IPS-NIHi11 (cell line): ENCODE data around the gene CD300LD.
"Not testable (repeated sequence)": the region's sequence is repeated elsewhere in the genome, so short reads cannot be mapped to it uniquely, and the experiment has no call there.

Experiments used
- DNase-seq: peaks from one replicate; pipeline ENCODE4 v3.0.0; 2012; ENCODE audit warnings: mixed read lengths, low spot score

CD300LD gene

DNA sequence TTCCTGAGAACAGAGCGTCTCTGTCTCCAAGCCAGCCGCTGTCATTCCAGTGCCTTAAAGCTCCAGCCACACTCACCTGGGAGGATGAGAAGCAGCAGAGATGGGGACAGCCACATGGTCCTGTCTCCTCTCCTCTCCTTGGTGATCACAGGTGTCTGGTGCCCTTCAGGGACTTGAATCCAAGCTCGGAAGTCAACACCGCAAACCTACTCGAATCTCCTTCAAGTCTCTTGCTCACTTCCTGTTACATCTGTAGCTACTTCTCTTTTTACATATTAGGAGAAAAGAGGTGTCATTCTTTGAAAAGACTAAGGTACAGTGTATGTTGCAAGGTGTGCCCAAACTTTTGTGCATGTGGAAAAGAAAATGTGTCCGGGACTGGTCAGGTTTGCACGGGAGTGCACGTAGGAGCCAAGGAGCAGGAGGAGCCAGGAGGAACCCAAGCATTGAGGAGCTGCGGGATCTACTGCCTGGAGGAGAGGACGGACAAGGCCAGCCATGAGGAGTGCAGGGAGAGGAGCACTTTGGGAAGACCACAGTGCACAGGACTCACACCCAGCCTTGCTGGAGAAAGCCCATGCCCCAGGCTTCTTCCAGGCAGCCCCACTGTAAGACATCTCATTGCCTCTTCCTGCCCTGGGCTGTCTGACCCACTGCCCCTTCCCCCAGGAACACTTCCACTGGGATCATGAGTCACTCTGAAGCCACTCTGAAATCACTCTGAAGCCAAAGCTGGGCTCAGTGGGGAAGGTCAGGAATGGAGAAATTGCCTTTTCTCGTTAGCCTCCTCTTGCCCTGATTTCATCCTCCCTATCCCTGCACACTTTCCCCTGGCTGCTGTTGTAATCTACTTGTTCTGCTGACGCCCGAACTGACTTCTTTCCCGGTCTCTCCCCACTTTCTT is at the start of gene CD300LD:
Gene CD300LD, minus strand, starts transcription at position 197 of the 904 bp plus-strand sequence. Its CDS starts 81 bp downstream, at position 116.
- DNase-seq: no peak

DNA sequence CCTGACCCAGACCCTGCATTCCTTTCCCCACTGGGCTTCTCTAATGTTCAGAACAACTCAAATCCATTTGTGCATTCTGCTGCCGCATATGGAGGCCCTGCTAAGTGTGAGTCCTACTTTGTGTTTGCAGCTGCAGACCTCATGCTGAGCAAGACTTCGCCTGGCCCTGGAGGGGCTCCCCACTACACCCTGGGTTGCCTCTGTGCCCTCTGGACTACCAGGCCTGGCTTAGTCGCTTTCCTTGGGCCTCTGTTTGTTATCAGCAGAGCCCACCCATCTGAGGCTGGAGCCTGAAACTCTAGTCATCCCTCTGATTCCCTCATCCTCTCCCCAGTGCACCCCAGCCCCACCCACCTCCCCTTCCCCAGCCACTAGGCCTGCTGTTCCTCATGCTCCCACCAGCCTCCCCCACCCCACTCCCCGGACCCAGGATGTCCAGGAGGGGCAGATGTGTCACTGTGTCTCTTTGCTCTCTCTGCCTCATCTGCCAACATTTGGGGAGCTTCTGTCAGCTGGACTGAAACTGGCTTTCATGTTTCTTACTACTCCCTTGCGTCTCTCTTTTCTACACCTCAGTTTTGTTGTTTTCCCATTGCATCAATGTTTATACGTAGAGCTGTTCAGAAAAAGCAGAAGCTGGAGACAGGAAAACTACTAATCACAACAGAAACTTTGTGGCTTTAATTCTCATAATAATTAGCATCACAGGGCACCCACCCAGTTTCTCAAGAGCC is 49.3 kb upstream of the CD300LD start:
- DNase-seq: no peak

DNA sequence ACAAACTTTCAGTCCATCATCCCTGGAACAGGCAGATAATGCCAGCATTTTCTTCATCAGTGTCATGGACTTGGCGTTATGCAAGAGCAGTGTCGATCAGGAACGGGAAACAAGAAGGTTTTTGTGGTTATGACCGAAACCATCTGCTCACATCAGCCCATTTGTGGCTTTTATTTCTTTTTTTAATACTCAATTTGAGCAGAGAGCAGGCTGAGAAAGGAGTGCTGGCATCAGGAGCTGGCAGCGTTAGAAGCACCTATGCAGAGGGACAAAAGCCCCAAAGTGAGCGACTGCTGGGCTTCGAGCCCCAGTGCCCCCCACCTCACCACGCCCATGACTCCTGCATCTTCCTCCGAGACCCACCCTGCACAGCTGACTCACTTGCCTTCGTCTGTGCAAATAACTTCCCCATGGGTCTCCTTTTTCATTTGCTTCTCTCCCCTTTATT is 47.6 kb upstream of the CD300LD start:
- DNase-seq: no peak

DNA sequence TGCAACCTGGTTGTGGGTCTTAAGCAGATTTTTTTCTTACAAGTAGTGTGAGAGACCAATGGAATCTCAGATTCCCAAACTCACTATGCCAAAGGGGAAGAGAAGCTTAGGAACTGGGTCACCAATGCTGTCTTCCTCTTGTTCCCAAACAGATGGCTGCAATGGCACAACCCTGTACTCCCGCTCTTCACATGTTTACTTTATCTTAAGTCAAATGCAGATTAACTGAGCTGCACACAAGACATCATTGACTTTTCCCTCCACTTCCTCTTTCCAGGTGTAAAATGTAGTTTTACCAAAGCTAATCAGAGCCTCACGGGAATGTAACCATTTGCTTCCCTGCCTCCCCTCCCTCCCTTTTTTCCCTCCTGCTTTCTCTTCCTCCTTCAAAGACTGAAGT is 45.8 kb upstream of the CD300LD start:
- DNase-seq: no peak

DNA sequence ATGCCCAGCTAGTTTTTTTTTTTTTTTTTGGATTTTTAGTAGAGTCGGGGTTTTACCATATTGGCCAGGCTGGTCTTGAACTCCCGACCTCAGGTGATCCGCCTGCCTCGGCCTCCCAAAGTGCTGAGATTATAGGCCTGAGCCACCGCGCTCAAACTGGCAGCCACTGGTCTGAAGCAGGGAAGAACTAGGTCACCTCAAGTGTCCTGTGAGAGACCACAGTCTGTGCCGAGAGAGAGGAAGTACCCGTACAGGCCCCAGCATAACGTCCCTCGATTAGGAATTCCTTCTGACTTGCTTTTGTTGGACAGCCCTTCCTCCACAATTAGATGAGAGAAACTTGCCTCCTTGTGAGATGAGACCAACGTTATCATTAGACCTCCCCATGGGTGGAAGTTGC is 45.2 kb upstream of the CD300LD start:
- no peak for DNase-seq

DNA sequence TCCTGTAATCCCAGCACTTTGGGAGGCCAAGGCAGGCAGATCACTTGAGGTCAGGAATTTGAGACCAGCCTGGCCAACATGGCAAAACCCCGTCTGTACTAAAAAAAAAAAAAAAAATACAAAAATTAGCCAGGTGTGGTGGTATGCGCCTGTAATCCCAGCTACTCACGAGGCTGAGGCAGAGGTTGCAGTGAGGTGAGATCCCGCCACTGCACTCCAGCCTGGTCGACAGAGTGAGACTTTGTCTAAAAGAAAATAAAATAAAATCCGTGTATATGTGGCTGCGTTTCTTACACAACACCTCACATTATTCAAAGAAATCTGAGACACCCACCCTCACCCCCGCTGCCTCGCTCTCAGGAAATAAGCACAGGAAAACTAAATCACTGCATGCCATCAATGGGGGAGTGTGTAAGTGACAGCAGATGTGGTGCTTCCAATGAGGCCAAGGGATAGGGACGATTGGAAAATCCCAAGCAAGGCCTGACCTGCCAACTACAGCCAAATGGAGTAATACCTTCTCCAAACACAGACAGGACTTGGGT is 44.5 kb upstream of the CD300LD start:
- DNase-seq: not testable (repeated sequence)

DNA sequence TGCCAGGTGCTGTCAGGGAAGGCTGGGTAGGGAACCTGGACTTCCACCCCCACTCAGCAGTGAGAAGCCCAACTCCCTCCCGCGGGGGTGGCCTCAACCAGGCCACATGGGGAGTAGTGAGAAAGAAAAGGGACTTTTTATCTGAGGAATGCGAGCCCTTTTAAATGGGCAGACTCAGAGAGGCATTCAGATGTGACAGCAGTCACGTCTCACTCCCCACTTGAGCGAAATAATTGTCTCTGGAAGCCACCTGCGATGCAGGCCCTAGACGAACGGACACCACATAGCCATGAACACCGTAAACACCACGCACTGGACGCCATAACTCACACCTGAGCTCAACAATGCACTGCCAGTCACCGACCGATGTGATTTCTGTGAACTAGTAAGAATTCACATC is 43.3 kb upstream of the CD300LD start:
- DNase-seq: no peak

DNA sequence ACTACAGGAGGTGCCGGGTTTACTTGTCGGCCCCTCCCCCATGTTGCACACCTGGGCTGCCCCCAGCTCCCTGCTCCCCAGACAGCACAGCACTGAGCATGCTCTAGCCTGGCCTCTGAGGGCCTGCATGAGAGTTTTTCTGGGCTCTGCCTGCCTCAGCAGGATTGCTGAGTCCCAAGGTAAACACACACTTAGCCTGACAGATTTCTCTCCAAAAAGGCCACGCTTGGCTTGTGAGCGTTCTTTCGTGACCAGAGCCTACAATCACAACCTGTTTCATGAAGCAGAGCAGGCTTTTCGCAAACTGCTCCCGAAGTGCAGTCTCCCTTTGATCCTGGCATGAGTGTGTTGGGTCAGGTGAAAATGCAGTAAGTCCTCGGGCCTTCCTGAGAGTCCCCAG is 41.2 kb upstream of the CD300LD start:
- no peak for DNase-seq

DNA sequence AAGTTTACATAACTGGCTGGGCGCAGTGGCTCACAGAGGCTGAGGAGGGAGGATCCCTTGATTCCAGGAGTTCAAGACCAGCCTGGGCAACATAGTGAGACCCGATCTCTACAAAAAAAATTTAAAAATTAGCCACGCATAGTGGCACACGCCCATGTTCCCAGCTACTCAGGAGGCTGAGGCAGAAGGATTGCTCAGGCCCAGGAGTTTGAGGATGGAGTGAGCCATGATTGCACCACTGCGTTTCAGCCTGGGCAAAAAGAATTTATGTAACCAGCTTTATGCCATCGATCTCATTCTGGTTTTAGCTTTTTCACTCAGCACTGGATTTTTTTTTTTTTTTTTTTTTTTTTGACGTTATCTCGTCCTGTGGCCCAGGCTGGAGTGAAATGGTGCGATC is 40.5 kb upstream of the CD300LD start:
- DNase-seq: no peak

DNA sequence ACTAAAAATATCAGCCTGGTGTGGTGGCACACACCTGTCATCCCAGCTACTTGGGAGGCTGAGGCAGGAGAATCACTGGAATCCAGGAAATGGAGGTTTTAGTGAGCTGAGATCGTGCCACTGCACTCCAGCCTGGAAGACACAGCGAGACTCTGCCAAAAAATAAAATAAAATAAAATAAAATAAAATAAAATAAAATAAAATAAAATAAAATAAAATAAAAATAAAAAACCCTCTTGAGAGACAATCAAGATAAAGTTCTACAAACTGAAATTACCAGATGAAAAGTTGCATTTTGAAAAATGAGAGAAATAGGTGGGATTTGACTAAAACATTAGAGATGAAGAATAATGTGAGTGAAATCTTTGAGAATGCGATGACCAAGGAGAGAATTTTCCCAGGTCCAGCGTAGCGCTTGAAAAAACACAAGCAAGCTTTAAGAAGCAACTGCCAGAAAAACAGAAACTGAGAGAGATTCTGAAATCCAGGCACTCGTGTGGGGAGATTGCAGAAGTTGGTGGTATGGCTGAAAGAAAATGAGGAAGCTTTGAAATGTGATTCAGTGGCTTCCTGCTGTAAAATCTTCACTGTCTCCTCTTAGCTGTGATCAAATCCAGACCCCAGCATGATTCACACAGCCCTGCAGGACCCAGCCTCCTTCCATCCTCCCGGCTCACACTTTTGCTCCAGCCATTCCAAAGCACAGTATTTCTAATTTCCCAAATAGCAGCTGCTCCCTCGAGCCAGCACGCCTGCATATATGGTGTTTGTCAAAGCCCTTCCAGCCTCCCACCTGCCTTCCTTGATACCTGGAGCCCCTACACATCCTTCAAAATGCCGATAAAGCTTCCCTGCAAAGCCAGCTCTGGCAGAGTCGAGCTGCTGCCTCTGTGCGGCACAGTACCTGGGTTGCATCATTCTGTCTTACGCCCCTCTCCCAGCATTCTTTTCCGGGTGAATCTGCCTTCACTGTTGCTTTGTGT is 39.7 kb upstream of the CD300LD start:
- no peak for DNase-seq

DNA sequence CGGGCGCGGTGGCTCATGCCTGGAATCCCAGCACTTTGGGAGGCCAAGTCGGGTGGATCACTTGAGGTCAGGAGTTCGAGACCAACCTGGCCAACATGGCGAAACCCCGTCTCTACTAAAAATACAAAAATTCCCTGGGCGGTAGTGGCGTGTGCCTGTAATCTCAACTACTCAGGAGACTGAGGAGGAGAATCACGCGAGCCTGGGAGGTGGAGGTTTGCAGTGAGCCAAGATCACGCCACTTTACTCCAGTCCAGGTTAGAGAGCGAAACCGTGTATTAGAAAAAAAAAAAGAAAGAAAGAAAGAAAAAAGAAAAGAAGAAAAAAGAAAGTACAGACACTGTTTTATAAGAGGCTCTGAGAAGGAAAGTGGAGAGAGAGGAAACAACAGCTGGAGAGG is 38.2 kb upstream of the CD300LD start:
- DNase-seq: not testable (repeated sequence)

DNA sequence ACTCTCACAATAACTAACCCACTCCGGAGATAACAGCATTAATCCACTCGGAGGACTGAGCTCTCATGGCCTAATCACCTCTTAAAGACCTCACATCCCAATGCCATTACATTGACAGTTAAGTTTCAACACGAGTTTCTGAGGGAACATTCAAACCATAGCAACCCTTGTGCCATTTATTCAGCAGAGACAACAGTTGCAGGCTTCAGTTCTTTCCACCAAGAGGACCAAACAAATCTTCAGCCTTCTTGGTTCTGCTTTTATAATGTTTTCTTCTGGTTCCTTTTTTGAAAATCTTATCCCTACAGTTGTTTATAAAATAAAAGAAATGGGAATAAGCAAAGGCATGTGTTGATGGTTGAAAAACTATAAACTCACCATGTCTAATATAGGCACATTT is 33.6 kb upstream of the CD300LD start:
- no peak for DNase-seq

DNA sequence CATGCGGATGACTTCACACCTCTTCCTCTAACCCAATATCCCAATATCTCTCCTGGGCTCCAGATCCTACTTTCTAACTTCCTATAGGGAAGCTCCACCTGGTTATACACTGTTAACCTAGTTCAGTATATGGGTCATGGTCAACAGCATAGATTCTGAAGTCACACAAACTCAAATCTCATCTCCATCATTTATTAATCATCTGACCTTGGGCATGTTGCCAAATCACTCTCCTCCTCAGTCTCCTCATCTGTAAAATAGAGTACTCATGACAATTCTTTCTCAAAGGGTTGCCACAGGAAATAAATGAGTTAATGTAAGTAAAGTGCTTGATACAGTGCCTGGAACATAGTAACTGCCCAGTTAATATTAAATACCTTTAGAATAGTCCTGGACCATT is 32.0 kb upstream of the CD300LD start:
- no peak for DNase-seq

DNA sequence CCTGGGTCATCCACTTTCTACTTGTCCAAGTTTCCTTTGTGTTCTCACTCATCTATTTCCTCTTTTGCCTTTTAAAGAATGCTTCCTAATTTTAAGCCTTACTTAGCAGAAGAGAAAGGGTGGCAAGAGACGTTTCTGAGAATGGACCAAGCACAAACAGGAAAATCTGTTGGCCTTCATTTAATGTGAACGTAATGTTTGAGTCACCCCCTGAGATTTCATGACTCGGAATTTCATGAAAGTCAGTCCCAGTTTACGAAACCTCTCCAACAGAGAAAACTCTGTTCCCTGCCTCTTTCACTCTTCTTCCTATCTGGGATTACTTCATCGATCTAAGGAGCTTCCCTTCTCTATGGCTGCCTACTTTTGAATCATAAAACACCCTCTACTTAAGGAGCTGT is 31.6 kb upstream of the CD300LD start, which contains the start of gene CD300E:
Gene CD300E, minus strand, starts transcription at position 46 of the 401 bp plus-strand sequence. CDS start 117 bp downstream, outside the sequence.
- no peak for DNase-seq

DNA sequence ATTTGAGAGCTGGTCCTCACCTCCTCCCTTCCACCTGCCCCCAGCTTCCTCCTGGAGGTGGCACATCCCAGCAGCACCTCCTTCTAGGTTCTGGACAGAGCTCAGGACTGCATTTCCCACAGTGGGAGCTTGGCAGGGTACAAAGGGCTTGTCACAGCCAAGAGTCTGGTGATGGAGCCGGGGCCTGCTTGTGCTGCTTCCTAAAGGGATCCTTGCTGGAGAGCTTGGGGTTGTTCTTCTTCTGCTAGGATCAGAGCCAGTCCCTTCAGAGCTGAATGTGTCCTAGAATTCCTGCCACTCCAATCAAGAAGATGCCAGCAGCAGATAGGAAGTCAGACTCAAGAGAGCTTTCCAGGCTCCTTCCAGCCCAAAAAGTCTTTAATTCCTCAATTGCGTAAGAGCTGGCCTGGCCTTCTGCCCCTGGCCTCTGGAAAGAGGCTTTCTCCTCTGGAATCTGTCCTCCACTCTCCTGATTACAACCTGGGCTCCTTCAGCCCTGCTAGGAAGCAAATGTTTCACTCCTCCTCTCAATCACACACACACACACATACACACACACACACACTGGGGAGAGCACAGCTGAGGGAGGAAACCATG is 27.1 kb upstream of the CD300LD start:
- no peak for DNase-seq

DNA sequence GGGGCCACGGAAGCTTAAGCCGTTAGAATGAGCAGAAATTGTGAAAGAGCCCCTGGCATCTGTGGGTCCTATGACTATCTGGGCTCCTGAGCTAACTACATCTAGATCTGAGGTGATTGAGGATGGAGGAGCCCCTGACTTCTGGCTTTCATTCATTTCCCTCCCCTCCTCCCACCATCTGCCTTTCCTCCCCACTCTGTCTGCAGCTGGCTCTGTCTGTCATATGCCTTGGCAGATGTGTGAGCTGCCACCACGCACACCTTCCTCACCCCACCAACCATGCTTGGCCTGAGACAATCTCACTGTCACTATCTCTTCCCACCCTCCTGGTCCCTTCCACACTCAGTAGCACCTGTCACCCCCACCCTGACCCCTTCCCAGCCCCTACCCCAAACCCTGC is 26.4 kb upstream of the CD300LD start:
- DNase-seq: no peak

DNA sequence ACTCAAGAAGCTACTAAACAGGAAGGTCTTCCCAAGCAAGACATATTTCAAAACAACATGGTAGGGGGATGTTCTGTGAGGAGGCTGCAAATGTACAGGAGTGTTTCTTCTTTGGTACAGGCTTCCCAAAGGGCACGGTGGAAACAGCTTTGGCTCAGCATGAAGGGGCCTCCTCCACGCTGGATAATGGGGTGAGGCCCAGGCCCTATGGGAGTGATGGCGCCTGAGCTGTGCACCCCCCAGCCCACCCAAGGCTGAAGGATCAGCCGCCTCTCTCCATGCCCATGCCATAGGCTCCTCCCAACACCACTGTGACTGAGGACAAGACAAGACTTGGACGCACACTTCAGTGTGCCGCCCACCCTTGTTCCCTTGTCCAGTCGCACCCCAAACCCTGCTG is 24.6 kb upstream of the CD300LD start:
- DNase-seq: no peak

DNA sequence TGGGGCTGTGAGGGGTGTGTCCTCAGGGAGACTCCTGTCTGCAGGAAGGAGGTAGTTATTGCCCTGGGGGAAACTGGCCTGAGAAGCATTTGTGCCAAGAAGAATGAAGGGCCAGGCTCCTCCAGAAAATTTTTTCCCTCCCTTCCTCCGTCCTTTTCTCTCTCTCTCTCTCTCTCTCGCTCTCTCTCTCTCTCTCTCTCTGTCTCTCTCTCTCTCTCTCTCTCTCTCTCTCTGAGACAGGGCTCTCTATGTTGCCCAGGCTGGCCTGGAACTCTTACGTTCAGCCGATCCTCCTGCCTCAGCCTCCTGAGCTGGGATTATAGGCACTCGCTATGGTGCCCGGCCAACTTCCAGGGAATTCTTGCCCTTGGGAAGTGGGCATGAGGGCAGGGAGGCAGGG is 20.0 kb upstream of the CD300LD start:
- DNase-seq: no peak

DNA sequence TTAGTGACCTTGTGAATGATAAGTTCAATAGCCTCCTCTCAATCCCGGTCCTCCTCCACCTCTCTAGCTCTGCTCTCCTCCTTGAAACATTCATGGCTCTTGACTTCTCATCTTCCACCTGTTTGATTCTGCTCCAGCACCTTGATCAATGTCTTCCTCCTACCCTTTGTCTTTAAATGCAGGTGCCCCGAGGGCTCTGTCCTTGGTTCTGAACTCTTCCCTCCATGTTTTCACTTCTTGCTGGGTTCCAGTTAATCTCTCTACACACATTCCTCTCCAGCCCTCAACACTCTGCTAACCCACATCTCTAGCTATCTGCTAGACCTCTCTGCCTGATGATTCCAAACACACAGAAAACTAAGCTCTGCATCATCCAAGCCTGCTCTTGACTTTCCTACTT is 18.0 kb upstream of the CD300LD start:
- peak; percentile 65 for DNase-seq

DNA sequence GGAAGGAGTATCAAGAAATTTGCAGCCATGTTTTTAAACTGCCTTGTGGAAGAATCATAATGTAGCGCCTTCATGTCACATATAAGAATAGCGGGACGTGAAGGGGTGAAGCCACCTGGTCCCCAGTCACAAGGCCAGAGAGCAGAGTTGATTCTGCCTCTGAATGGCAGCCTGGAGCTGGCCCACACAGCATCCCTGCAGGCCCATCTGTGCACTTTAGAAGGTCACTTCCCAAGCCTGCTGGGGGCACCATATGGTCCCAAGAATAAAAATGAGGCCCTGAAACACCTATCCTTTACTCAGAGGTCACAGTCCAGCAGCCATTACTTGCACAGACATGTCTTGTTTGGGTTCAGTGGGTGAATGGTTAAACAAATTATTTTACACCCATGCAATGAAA is 16.4 kb upstream of the CD300LD start:
- no peak for DNase-seq

DNA sequence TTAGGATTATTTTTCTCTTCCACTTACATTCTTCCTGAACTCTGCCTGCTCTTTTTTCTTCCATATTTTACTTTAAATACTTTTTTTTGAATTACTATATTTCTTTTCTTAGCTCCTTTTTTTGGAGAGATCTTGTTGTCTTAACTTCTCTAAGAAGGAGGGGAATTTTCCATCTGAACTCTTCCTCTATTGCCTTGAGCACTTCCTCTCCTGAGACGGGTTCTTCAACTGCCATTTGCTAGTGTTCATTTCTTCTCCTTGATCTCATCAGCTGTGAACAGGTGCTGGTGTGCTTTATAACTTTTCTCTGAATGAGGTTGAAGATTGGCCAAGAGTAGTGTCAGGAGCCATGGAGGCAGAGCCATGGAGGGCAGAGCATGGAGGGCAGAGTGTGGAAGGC is 15.1 kb upstream of the CD300LD start:
- no peak for DNase-seq
